Large intestine (tissue), 3 donors: Measurements from ENCODE around the gene B3GALT5. TPM values are rescaled to one million over a fixed set of nuclear protein-coding genes. Genes with fewer than 3 reads are reported as not detected.

ENCODE experiments used
- DNase-seq, 2 donors: peaks; one replicate each; pipeline versions ENCODE4 v3.0.0 to v3.0.0-alpha.2; 2013
- H3K27ac ChIP-seq: one replicate; pipeline ENCODE4 v1.5.1; 2013; ENCODE audit warnings: low read length
- H3K27me3 ChIP-seq: 2 replicates; pipeline ENCODE4 v1.6.1; 2013; ENCODE audit warnings: low read length; ENCODE audit not compliant: control insufficient read depth, insufficient read depth
- H3K36me3 ChIP-seq: 2 replicates; pipeline ENCODE4 v1.6.1; 2013; ENCODE audit warnings: low read length; ENCODE audit not compliant: control insufficient read depth, insufficient read depth
- H3K4me1 ChIP-seq: one replicate; pipeline ENCODE4 v1.6.1; 2013; ENCODE audit warnings: low read length; ENCODE audit not compliant: control insufficient read depth, insufficient read depth
- H3K4me3 ChIP-seq: one replicate; pipeline ENCODE4 v1.5.1; 2013; ENCODE audit warnings: low read length
- H3K9me3 ChIP-seq: one replicate; pipeline ENCODE4 v1.6.1; 2013; ENCODE audit warnings: mild to moderate bottlenecking, low read depth, low read length, moderate library complexity; ENCODE audit not compliant: control insufficient read depth
- WGBS: methylation state at CpG from one replicate; pipeline ENCODE4 v1.1.5; 2013; ENCODE audit warnings: low lambda C conversion rate; ENCODE audit not compliant: insufficient coverage; 5-methylcytosine and 5-hydroxymethylcytosine counted together
- polyA plus RNA-seq: library from polyadenylated mRNA; unstranded; fragments of 120-200 nt; gene quantifications from one replicate; pipeline ENCODE4 v1.2.1, GENCODE V29; 2013

Gene B3GALT5
- polyA plus RNA-seq, 1 donor = 9.9 TPM

DNA sequence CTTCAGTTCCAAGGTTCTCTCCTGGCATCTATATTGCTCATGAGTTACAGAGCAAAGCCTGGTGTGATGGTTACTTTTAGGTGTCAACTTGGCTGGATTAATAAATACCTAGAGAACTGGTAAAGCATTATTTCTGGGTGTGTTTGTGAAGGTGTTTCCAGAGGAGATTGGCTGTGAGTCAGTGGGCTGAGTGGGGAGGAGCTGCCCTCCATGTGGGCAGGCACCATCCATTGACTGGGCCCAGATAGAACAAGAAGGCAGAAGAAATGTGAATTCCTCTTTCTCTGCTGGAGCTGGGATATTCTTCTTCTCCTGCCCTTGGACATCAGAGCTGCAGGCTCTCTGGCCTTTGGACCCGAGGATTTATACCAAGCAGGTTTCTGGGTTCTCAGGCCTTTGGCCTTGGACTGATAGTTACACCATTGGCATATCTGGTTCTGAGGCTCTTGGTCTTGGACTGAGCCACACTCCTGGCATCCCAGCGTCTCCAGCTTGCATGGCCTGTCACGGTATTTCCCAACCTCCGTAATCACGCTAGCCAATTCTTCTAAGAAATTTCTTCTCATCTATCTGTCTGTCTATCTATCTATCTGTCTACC is 44.5 kb downstream of the B3GALT5 start:
- H3K4me1 ChIP-seq = peaks cover 23% of the 10 kb centered on the region
- peak; percentile 52 to 69 for DNase-seq
- no peaks in the 10 kb centered on the region for H3K27me3 ChIP-seq
- no peaks in the 10 kb centered on the region for H3K9me3 ChIP-seq
- H3K36me3 ChIP-seq = peaks cover 15% of the 10 kb centered on the region
- H3K4me3 ChIP-seq = no peak overlapping the region
- peak overlapping the region; percentile 56 for H3K27ac ChIP-seq
- 100% methylated on average over 3 of the region's 5 CpGs for WGBS

DNA sequence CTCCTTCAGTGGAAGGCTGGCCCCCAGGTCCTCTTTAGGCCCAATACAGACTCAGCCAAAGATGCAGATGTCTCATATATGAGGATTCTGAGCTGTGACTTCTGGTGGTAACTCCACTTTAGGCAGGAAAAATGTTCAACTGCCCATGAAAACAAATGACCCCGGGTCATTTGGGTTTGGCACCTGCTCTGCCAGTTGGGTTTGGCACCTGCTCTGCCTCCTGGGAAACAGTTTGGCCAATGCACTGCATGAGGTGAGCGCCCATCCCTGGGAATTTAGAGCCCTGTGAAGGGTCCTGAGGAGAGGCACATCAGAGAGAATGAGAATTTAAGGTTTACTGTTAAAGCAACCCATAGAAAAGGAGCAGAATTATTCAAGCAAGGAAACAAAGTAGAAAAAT is 45.3 kb downstream of the B3GALT5 start:
- Histone ChIP-seq H3K9me3 (no peaks in the 10 kb centered on the region), H3K4me1 (peaks cover 23% of the 10 kb centered on the region), H3K4me3 (no peak overlapping the region), H3K36me3 (peaks cover 15% of the 10 kb centered on the region), H3K27ac (no peak overlapping the region), H3K27me3 (no peaks in the 10 kb centered on the region)
- DNase-seq = no peak
- no CpG with 5 or more reads among the region's 2 CpGs for WGBS

DNA sequence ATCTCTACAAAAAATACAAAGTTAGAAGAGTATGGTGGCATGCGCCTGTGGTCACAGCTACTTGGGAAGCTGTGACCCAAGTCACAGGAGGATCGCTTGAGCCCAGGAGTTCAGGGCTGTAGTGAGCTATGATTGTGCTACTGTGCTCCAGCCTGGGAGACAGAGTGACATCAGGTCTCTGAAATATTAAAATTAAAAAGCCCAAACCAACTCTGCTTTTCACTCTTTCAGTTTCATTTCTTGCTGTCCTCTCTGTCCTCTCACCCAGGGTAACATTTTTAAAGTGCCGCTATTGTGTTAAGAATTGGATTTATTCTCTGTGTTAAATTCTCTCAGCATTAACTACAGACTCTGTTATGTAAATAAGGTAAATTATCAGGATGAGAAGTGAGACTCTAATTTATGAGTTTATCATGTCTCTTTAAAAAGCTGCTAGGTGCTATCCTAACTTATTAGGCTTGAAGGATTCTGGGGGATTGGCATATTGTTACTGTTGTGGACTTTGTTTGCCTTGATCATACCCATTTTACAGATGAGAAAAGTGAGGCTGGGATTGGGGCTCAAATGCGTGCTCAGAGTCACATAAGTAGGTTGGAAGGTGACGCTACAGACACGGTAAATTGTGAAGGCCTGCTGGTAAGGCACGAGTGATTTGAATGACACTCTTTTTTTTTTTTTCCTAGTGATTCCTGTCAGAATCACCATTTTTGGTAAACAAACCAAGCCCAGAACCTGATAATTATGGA is 46.5 kb downstream of the B3GALT5 start:
- no peaks in the 10 kb centered on the region for H3K27me3 ChIP-seq
- H3K27ac ChIP-seq = peak overlapping the region; percentile 62
- H3K36me3 ChIP-seq = peaks cover 15% of the 10 kb centered on the region
- DNase-seq = no peak
- peaks cover 23% of the 10 kb centered on the region for H3K4me1 ChIP-seq
- WGBS = 100% methylated on average over 1 of the region's 7 CpGs
- no peaks in the 10 kb centered on the region for H3K9me3 ChIP-seq
- H3K4me3 ChIP-seq = no peak overlapping the region

DNA sequence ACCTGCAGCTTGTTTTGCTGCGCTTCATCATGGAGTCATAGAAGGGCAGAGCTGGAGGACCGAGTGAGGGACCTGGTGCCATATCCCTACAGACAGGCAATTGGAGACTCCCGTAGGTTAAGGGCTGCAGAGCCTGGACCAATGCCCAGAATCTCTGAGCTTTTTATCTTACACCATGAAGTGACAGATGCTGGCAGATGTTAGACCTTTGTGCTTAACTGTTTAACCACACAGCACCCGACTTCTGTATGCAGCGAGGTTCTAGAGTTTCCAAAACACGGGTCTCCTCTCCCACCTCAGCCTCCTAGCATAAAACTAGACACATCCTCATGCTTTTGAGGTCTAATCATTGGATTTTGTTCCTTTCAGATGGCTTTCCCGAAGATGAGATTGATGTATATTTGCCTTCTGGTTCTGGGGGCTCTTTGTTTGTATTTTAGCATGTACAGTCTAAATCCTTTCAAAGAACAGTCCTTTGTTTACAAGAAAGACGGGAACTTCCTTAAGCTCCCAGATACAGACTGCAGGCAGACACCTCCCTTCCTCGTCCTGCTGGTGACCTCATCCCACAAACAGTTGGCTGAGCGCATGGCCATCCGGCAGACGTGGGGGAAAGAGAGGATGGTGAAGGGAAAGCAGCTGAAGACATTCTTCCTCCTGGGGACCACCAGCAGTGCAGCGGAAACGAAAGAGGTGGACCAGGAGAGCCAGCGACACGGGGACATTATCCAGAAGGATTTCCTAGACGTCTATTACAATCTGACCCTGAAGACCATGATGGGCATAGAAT is 47.6 kb downstream of the B3GALT5 start:
- no peaks in the 10 kb centered on the region for H3K27me3 ChIP-seq
- peaks cover 21% of the 10 kb centered on the region for H3K4me1 ChIP-seq
- no peak overlapping the region for H3K4me3 ChIP-seq
- H3K27ac ChIP-seq = peak overlapping the region; percentile 62
- WGBS = no CpG with 5 or more reads among the region's 17 CpGs
- DNase-seq = peak; percentile 77
- H3K36me3 ChIP-seq = peaks cover 22% of the 10 kb centered on the region
- no peaks in the 10 kb centered on the region for H3K9me3 ChIP-seq

DNA sequence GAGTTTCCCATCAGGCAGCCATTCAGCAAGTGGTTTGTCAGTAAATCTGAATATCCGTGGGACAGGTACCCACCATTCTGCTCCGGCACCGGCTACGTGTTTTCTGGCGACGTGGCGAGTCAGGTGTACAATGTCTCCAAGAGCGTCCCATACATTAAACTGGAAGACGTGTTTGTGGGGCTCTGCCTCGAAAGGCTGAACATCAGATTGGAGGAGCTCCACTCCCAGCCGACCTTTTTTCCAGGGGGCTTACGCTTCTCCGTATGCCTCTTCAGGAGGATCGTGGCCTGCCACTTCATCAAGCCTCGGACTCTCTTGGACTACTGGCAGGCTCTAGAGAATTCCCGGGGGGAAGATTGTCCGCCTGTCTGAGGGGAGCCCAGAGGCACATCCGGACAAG is 48.4 kb downstream of the B3GALT5 start:
- Histone ChIP-seq H3K27ac (peak overlapping the region; percentile 34), H3K36me3 (peaks cover 22% of the 10 kb centered on the region), H3K27me3 (no peaks in the 10 kb centered on the region), H3K9me3 (no peaks in the 10 kb centered on the region), H3K4me1 (peaks cover 21% of the 10 kb centered on the region), H3K4me3 (no peak overlapping the region)
- no peak for DNase-seq
- WGBS = no CpG with 5 or more reads among the region's 18 CpGs

DNA sequence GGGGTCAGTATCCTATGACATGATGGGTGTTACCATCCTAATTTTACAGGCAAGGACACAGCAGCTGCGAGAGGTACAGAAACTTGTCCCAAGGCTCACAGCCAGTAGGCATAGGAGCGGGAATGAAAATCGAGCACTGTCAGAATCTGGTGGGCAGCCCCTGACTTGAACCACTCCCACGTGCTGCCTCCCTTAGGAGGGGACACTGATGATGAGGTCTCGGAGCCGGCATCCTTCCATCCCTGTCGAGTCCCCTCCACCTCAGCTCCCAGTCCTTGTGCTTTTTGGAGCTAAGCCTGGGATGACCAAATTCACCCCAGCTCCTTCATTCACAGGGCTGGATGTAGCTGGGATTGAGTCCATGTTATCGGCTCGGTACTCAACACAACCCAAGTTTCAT is 49.0 kb downstream of the B3GALT5 start:
- H3K27ac ChIP-seq = no peak overlapping the region
- no peaks in the 10 kb centered on the region for H3K27me3 ChIP-seq
- no peak for DNase-seq
- peaks cover 15% of the 10 kb centered on the region for H3K4me1 ChIP-seq
- H3K36me3 ChIP-seq = peaks cover 22% of the 10 kb centered on the region
- no peaks in the 10 kb centered on the region for H3K9me3 ChIP-seq
- no peak overlapping the region for H3K4me3 ChIP-seq
- no CpG with 5 or more reads among the region's 9 CpGs for WGBS

GRCh38 chr21:39662411-39662953 is 49.7 kb downstream of the B3GALT5 start:
- Histone ChIP-seq H3K36me3 (peaks cover 22% of the 10 kb centered on the region), H3K9me3 (no peaks in the 10 kb centered on the region), H3K4me3 (no peak overlapping the region), H3K27me3 (no peaks in the 10 kb centered on the region), H3K27ac (no peak overlapping the region), H3K4me1 (peaks cover 10% of the 10 kb centered on the region)
- DNase-seq = no peak
- 100% methylated on average over 1 of the region's 8 CpGs for WGBS

- no CpG with 5 or more reads among the region's 10 CpGs for WGBS
- no peak overlapping the region for H3K4me3 ChIP-seq
- no peaks in the 10 kb centered on the region for H3K9me3 ChIP-seq
- no peak for DNase-seq
- H3K4me1 ChIP-seq = peaks cover 10% of the 10 kb centered on the region
- peaks cover 22% of the 10 kb centered on the region for H3K36me3 ChIP-seq
- no peak overlapping the region for H3K27ac ChIP-seq
- no peaks in the 10 kb centered on the region for H3K27me3 ChIP-seq
Measured at GRCh38 chr21:39663066-39663465, 50.3 kb downstream of the B3GALT5 start.

DNA sequence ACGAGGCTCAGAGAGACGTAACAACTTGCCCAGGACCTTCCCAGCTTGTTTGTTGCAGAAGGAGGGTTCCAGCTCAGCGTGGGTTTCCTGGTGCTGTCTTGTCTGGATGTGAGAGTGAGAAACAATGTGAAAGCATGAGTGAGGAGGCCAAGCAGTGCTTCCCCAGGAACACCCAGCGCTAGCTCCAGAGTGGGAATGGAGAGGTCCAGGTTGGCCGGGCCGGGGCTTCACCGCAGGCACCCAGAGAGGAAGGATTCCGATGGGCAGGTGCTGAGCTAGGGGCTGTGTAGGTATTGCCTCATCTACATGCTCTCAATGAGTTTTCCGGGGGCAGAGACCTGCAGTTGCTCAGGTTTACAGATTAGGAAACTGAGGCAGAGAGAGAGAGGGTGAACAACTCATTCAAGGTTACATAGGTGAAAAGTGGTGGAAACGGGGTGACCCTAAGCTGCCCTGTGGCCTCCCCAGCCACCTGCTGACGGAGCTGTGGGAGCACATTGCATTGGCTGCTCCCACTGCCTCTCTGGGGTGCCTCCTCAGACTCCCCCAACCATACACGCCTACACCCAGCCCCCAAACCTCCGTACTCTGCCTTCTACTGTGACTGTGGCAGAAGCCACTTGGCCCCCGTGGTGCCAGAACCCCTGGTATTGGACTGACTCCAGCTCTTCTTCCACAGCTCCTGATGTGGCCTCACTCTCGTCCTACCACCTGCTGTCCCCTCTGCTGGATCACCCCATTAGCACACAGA is 51.2 kb downstream of the B3GALT5 start:
- Histone ChIP-seq H3K9me3 (no peaks in the 10 kb centered on the region), H3K27me3 (no peaks in the 10 kb centered on the region), H3K27ac (no peak overlapping the region), H3K4me3 (no peak overlapping the region), H3K4me1 (peaks cover 10% of the 10 kb centered on the region), H3K36me3 (peaks cover 22% of the 10 kb centered on the region)
- DNase-seq = no peak
- WGBS = no CpG with 5 or more reads among the region's 15 CpGs

DNA sequence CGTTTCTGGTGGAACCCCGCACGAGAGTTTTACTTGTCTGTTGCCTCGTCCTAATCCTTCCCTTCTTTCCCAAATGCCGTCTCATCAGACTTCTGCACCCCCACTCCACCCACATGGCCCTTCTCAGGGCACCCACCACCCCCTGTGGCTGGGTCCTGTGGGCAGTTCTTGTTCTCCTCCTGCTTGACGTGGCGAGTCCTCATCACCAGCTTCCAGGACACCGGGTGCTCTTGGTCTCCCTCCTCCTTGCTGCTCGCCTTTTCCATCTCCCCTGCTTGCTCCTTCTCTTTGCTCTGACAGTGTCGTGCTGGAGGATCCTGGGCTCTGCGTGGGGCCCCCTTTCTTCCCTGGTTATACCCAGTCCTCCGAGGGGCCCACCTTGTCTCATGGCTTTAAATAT is 51.8 kb downstream of the B3GALT5 start:
- no peaks in the 10 kb centered on the region for H3K9me3 ChIP-seq
- DNase-seq = no peak
- WGBS = 100% methylated on average over 3 of the region's 12 CpGs

More for the DNA sequence above, 51.8 kb downstream of the B3GALT5 start:
- Histone ChIP-seq H3K27ac (no peak overlapping the region), H3K4me1 (peaks cover 11% of the 10 kb centered on the region), H3K27me3 (no peaks in the 10 kb centered on the region), H3K36me3 (peaks cover 22% of the 10 kb centered on the region), H3K4me3 (no peak overlapping the region)
